Neuronal stem cell (in vitro differentiated cells): ENCODE measurements around the gene CHST11.

Experiments
- DNase-seq: peaks from one replicate; pipeline ENCODE4 v3.0.0-alpha.2; 2013; ENCODE audit warnings: low spot score
- H2AFZ ChIP-seq: one replicate; pipeline ENCODE4 v1.6.1; 2013; ENCODE audit warnings: mild to moderate bottlenecking, low read length, inconsistent platforms
- H2AK5ac ChIP-seq: 2 replicates; pipeline ENCODE4 v1.6.1; 2013; ENCODE audit warnings: low read depth, mild to moderate bottlenecking, inconsistent platforms, low read length, moderate library complexity, mixed read lengths
- H2BK120ac ChIP-seq: 2 replicates; pipeline ENCODE4 v1.6.1; 2013; ENCODE audit warnings: low read depth, mild to moderate bottlenecking, inconsistent platforms, low read length, moderate library complexity, mixed read lengths
- H2BK12ac ChIP-seq: one replicate; pipeline ENCODE4 v1.6.1; 2013; ENCODE audit warnings: low read length, inconsistent platforms
- H2BK15ac ChIP-seq: 2 replicates; pipeline ENCODE4 v1.6.1; 2013; ENCODE audit warnings: mild to moderate bottlenecking, low read length, inconsistent platforms, mixed read lengths
- H2BK5ac ChIP-seq: one replicate; pipeline ENCODE4 v1.6.1; 2013; ENCODE audit warnings: inconsistent platforms, mild to moderate bottlenecking, low read length, moderate library complexity
- H3K14ac ChIP-seq: one replicate; pipeline ENCODE4 v1.6.1; 2013; ENCODE audit warnings: low read length, inconsistent platforms
- H3K18ac ChIP-seq: 2 replicates; pipeline ENCODE4 v1.6.1; 2013; ENCODE audit warnings: low read length, inconsistent platforms
- H3K23ac ChIP-seq: 2 replicates; pipeline ENCODE4 v1.6.1; 2013; ENCODE audit warnings: low read depth, mild to moderate bottlenecking, mixed read lengths, low read length, inconsistent platforms; ENCODE audit not compliant: poor library complexity
- H3K27ac ChIP-seq: replicated peaks from 3 replicates; pipeline ENCODE4 v1.5.1; 2013; ENCODE audit warnings: low read length, inconsistent platforms
- H3K27me3 ChIP-seq, 3 experiments: 2 replicates each; pipeline ENCODE4 v1.6.1; 2013; ENCODE audit warnings: low read length in 3 of 3, mild to moderate bottlenecking in 2 of 3, inconsistent platforms in 1 of 3, low read depth in 1 of 3, mixed read lengths in 1 of 3, moderate library complexity in 1 of 3; ENCODE audit not compliant: control insufficient read depth in 3 of 3, insufficient read depth in 3 of 3
- H3K36me3 ChIP-seq, 2 donors: replicated peaks in 1 of 2; 2 replicates each; pipeline ENCODE4 v1.6.1; 2013; ENCODE audit warnings: low read length in 2 of 2; ENCODE audit not compliant: control insufficient read depth in 2 of 2, insufficient read depth in 2 of 2
- H3K4ac ChIP-seq: 2 replicates; pipeline ENCODE4 v1.6.1; 2013; ENCODE audit warnings: inconsistent platforms, mild to moderate bottlenecking, low read length, moderate library complexity
- H3K4me1 ChIP-seq, 2 donors: 1 replicate in 1 of 2; 2 replicates in 1 of 2; pipeline ENCODE4 v1.6.1; 2013; ENCODE audit warnings: low read length in 2 of 2, low read depth in 1 of 2; ENCODE audit not compliant: control insufficient read depth in 2 of 2, insufficient read depth in 1 of 2
- H3K4me2 ChIP-seq: one replicate; pipeline ENCODE4 v1.6.1; 2013; ENCODE audit warnings: mild to moderate bottlenecking, low read length, inconsistent platforms; ENCODE audit not compliant: insufficient read depth, poor library complexity, severe bottlenecking
- H3K4me3 ChIP-seq, 2 donors: 2 replicates each; pipeline ENCODE4 v1.5.1; 2013; ENCODE audit warnings: low read length in 2 of 2, mild to moderate bottlenecking in 2 of 2, inconsistent platforms in 1 of 2, moderate library complexity in 1 of 2
- H3K79me1 ChIP-seq: one replicate; pipeline ENCODE4 v1.6.1; 2013; ENCODE audit warnings: low read depth, mild to moderate bottlenecking, inconsistent platforms, low read length, moderate library complexity
- H3K9ac ChIP-seq: one replicate; pipeline ENCODE4 v1.6.1; 2013; ENCODE audit warnings: mild to moderate bottlenecking, low read depth, low read length, inconsistent platforms; ENCODE audit not compliant: poor library complexity
- H3K9me3 ChIP-seq, 2 donors: replicated peaks in 1 of 2; 2 replicates each; pipeline versions ENCODE3 to v1.6.1; 2013; ENCODE audit warnings: low read length in 2 of 2, mild to moderate bottlenecking in 2 of 2, inconsistent platforms in 1 of 2, low read depth in 1 of 2, mixed read lengths in 1 of 2, moderate library complexity in 1 of 2; ENCODE audit not compliant: control insufficient read depth in 2 of 2, insufficient read depth in 1 of 2
- H4K8ac ChIP-seq: one replicate; pipeline ENCODE4 v1.6.1; 2013; ENCODE audit warnings: low read depth, mild to moderate bottlenecking, inconsistent platforms, low read length, moderate library complexity
- H4K91ac ChIP-seq: one replicate; pipeline ENCODE4 v1.6.1; 2013; ENCODE audit warnings: low read length, low read depth, mild to moderate bottlenecking, inconsistent platforms; ENCODE audit not compliant: poor library complexity
- WGBS, 2 donors: extraction: QIAGEN DNeasy Blood & Tissue Kit; methylation state at CpG; one replicate each; pipeline ENCODE4 v1.1.7; 2013; ENCODE audit warnings: missing lambda C conversion rate in 2 of 2, mixed read lengths in 1 of 2; ENCODE audit not compliant: insufficient read length in 2 of 2, insufficient replicate concordance in 1 of 2; ENCODE audit errors: extremely low coverage in 2 of 2; 5-methylcytosine and 5-hydroxymethylcytosine counted together

The CHST11 gene

DNA sequence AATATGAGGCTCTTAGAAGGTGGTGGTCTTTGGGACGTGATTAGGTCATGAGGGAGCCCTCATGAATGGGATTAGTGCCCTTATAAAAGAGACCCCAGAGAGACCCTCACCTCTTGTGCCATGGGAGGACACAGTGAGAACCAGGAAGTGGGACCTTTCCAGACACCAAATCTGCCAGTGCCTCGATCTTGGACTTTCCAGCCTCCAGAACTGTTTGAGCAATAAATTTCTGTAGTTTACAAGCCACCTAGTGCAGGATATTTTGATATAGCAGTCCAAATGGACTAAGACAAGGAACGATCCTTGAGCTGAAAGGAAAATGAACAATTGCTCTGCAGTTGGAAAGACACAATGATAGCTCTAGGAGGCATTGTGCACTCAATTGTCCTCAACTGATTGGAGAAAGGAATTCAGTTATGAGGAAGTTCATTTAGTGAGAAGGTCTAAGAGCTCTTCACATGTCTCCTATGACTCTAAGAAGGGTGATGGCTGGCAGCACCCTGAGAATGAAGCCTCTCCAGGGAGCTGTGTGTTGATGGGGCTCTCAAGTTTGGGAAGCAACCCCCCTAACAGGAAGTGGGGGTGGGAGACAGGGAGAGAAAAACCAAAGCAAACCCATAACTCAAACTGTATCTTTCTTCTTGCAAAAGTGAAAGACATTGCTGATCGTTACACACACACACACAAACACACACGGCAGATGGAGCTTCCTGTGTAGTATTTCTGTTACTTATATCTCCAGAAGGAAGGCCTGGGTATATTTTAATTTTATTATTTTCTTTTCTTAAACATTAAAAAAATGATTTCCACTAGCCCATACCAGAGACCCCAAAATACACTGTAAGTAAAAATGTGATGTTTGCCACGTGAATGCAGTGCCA is 21.0 kb downstream of the CHST11 start:
- Histone ChIP-seq H4K8ac (no peak overlapping the region), H3K23ac (no peak overlapping the region)
- no CpG with 5 or more reads among the region's 6 CpGs for WGBS, 2 donors

DNA sequence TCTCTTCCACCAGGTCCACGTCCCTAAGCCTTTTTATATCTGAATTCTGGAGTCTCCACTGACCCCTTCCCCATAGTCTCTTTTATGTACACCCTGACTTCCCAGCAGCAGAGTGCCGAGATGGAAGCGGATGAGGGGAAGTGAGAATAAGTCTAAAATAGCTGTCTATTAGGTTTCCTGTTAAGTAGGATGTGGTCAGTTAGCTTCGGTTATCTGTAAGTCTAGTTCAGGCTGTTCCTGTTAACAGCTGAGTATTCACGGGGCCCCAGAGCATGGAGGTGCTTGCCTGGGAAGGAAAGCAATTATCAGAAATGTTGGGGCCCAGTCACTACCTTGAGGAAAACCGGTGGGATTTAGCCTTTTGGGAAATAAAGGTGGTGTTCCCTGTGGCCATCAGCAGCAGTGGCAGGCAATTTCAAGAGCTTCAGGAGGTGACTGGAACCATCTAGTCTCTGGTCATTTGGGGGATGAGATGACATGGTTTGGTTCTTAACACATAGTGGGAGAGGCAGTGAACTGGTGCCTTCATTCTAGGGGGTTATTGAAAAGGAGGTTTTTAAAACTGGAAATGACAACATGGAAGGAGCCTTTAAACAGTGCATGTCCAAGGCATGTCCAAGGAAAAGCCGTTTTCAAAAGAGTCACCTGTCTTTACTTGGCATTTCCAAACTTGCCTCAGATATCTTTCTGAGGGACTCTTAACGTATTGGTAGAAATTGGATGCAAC is 21.8 kb downstream of the CHST11 start:
- Histone ChIP-seq H3K9ac (no peak overlapping the region), H3K27me3 (no peaks in the 10 kb centered on the region), H3K9me3 (peaks cover 0 to 7% of the 10 kb centered on the region in 2 donors), H3K36me3 (no peaks in the 10 kb centered on the region), H4K91ac (no peak overlapping the region), H3K4me3 (no peak overlapping the region), H3K18ac (no peak overlapping the region), H2AFZ (no peak overlapping the region), H4K8ac (no peak overlapping the region), H2BK12ac (no peak overlapping the region), H2BK120ac (no peak overlapping the region), H3K4ac (no peak overlapping the region), H3K4me2 (no peak overlapping the region), H2BK15ac (no peak overlapping the region), H3K27ac (no peak overlapping the region), H3K79me1 (no peaks in the 10 kb centered on the region), H3K14ac (no peak overlapping the region), H3K4me1 (peaks cover under 1 to 13% of the 10 kb centered on the region in 2 donors), H2BK5ac (no peak overlapping the region), H2AK5ac (no peak overlapping the region), H3K23ac (no peak overlapping the region)
- DNase-seq, result no peak
- no CpG with 5 or more reads among the region's 8 CpGs for WGBS, 2 donors

More for the DNA sequence above, 21.0 kb downstream of the CHST11 start:
- Histone ChIP-seq H3K9me3 (peaks cover 0 to 7% of the 10 kb centered on the region in 2 donors), H3K79me1 (no peaks in the 10 kb centered on the region), H2BK5ac (no peak overlapping the region), H3K27ac (no peak overlapping the region), H3K27me3 (no peaks in the 10 kb centered on the region), H3K4me3 (no peak overlapping the region), H3K4me2 (no peak overlapping the region), H3K14ac (no peak overlapping the region), H3K4ac (no peak overlapping the region), H4K91ac (no peak overlapping the region), H2AFZ (no peak overlapping the region), H2BK120ac (no peak overlapping the region), H2AK5ac (no peak overlapping the region), H3K4me1 (peaks cover 6 to 17% of the 10 kb centered on the region in 2 donors), H3K9ac (no peak overlapping the region), H3K36me3 (no peaks in the 10 kb centered on the region), H3K18ac (no peak overlapping the region), H2BK15ac (no peak overlapping the region), H2BK12ac (no peak overlapping the region)
- no peak for DNase-seq

DNA sequence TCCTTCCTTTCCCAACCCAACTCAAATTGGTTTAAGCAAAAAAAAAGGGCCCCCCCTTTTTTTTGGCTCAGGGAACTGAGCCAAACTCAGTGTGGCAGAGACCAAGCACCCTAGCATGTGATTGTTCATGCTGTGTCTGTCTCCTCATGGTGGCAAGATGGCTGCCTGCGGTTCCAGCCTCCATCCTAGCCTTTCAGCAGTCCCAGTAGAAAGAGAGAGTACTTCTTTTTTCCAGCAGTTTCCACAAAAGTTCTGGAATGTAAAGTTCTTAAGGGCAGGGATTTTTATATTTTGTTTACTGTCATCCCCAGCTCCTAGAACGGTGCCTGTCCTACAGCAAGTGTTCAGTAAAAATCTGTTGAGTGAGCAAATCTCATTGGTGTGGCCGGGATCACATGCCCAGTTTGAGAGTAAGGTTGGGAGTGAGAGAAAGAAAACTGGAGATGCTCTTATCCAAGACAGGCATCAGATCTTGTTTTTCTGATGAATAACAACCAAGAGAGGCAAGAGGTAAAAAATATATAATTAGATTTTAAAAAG is 22.4 kb downstream of the CHST11 start:
- Histone ChIP-seq H3K36me3 (no peaks in the 10 kb centered on the region), H4K8ac (no peak overlapping the region), H3K4me1 (peaks cover 0 to 8% of the 10 kb centered on the region in 2 donors), H3K23ac (no peak overlapping the region), H3K27me3 (no peaks in the 10 kb centered on the region), H3K18ac (no peak overlapping the region), H3K4me2 (no peak overlapping the region), H3K4me3 (no peak overlapping the region), H3K27ac (no peak overlapping the region), H2BK12ac (no peak overlapping the region), H2BK5ac (no peak overlapping the region), H3K9me3 (peaks cover 0 to 7% of the 10 kb centered on the region in 2 donors), H3K79me1 (no peaks in the 10 kb centered on the region), H3K9ac (no peak overlapping the region), H2BK120ac (no peak overlapping the region), H2AK5ac (no peak overlapping the region), H3K14ac (no peak overlapping the region), H2BK15ac (no peak overlapping the region), H2AFZ (no peak overlapping the region), H4K91ac (no peak overlapping the region), H3K4ac (no peak overlapping the region)
- DNase-seq, result no peak
- WGBS, 2 donors, result no CpG with 5 or more reads among the region's 3 CpGs

DNA sequence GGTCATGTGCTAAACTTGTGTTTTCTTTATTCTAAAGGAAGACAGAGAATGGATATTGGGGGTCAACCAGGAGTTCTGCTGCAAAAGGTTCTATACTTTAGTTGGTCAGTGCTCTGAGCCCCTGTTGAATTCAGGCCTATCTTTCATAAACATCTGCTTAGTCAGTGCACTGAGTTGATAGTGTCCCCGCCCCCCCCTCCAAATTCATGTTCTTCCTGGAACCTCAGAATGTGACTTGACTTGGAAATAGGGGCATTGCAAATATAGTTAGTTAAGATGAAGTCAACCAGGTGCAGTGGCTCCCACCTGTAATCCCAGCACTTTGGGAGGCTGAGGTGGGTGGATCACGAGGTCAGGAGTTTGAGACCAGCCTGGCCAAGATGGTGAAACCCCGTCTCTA is 23.3 kb downstream of the CHST11 start:
- H3K27me3 ChIP-seq, result no peaks in the 10 kb centered on the region
- H3K27ac ChIP-seq, result no peak overlapping the region
- no peaks in the 10 kb centered on the region for H3K79me1 ChIP-seq
- no peak overlapping the region for H3K9ac ChIP-seq
- DNase-seq, result no peak
- H4K91ac ChIP-seq, result no peak overlapping the region
- WGBS, 2 donors, result no CpG with 5 or more reads among the region's 3 CpGs
- no peak overlapping the region for H3K4me3 ChIP-seq
- H2BK120ac ChIP-seq, result no peak overlapping the region
- no peak overlapping the region for H2AFZ ChIP-seq
- no peak overlapping the region for H3K18ac ChIP-seq
- H3K4me2 ChIP-seq, result no peak overlapping the region
- H4K8ac ChIP-seq, result no peak overlapping the region
- H2BK5ac ChIP-seq, result no peak overlapping the region
- no peak overlapping the region for H3K23ac ChIP-seq
- no peak overlapping the region for H3K4ac ChIP-seq
- no peak overlapping the region for H3K14ac ChIP-seq
- no peak overlapping the region for H2BK15ac ChIP-seq
- peaks cover 0 to 4% of the 10 kb centered on the region in 2 donors for H3K4me1 ChIP-seq
- H3K9me3 ChIP-seq, result peaks cover 0 to 7% of the 10 kb centered on the region in 2 donors
- H2AK5ac ChIP-seq, result no peak overlapping the region
- no peaks in the 10 kb centered on the region for H3K36me3 ChIP-seq
- no peak overlapping the region for H2BK12ac ChIP-seq
